SK-N-SH (cell line): ENCODE results near the gene RREB1. TPM values are rescaled to one million over a fixed set of nuclear protein-coding genes. Genes with fewer than 3 reads are reported as not detected.
A peak's percentile ranks its signal among the peaks of the same experiment; 100 is the strongest.

Source experiments
- CTCF ChIA-PET: fragments of 300-600, 350-600 bp; formaldehyde crosslinking; extraction: SDS; loops from one replicate; lab custom pipeline; 2021; lab: Yijun Ruan, JAX
- POLR2A ChIA-PET: fragments of 350-600 bp; sonication (Branson Sonifier 250); formaldehyde crosslinking; extraction: SDS; loops from one replicate; lab custom pipeline; 2020; ENCODE audit warnings: antibody characterized with exemption, inconsistent platforms; lab: Yijun Ruan, JAX
- DNase-seq: peaks from one replicate; pipeline ENCODE4 v3.0.0; 2012
- H2AFZ ChIP-seq: fragments of 200-600 bp; sonication (generic); 2 replicates; pipeline ENCODE4 v1.8.1; 2016; ENCODE audit warnings: antibody characterized with exemption, mild to moderate bottlenecking, low read depth
- H3F3A ChIP-seq: fragments of 200-600 bp; sonication (generic); replicated peaks from 2 replicates; pipeline ENCODE3; 2016; ENCODE audit warnings: antibody characterized with exemption, mild to moderate bottlenecking; ENCODE audit not compliant: insufficient read depth
- H3K27ac ChIP-seq, 2 experiments: fragments of 200-500 bp in 1 of 2; fragments of 200-600 bp in 1 of 2; sonication (Bioruptor generic) in 1 of 2; sonication (generic), shearing (Covaris generic) in 1 of 2; 2 replicates each; pipeline versions ENCODE4 v1.5.1 to v1.6.1; 2014 to 2016; ENCODE audit warnings: low read depth in 2 of 2, inconsistent platforms in 1 of 2, low read length in 1 of 2, mild to moderate bottlenecking in 1 of 2, mixed read lengths in 1 of 2
- H3K27me3 ChIP-seq: fragments of 200-600 bp; sonication (generic), shearing (Covaris generic); 2 replicates; pipeline ENCODE4 v1.6.1; 2016; ENCODE audit warnings: mixed run types; ENCODE audit not compliant: insufficient read depth
- H3K36me3 ChIP-seq, 2 experiments: fragments of 200-500 bp in 1 of 2; fragments of 200-600 bp in 1 of 2; sonication (Bioruptor generic) in 1 of 2; sonication (generic) in 1 of 2; replicated peaks in 1 of 2; 2 replicates each; pipeline versions ENCODE3 to v1.5.1; 2014 to 2016; ENCODE audit warnings: low read length in 1 of 2, mild to moderate bottlenecking in 1 of 2; ENCODE audit not compliant: insufficient read depth in 2 of 2, control insufficient read depth in 1 of 2
- H3K4me1 ChIP-seq, 2 experiments: fragments of 200-500 bp in 1 of 2; fragments of 200-600 bp in 1 of 2; sonication (Bioruptor generic) in 1 of 2; sonication (generic), shearing (Covaris generic) in 1 of 2; 2 replicates each; pipeline versions ENCODE4 v1.5.1 to v1.6.1; 2014 to 2016; ENCODE audit warnings: low read depth in 1 of 2, low read length in 1 of 2, mixed run types in 1 of 2; ENCODE audit not compliant: insufficient read depth in 2 of 2, control insufficient read depth in 1 of 2
- H3K4me2 ChIP-seq: fragments of 200-600 bp; sonication (generic), shearing (Covaris generic); 2 replicates; pipeline ENCODE4 v1.6.1; 2017; ENCODE audit warnings: mixed run types
- H3K4me3 ChIP-seq, 2 experiments: fragments of 200-500 bp in 1 of 2; fragments of 200-600 bp in 1 of 2; sonication (Bioruptor generic) in 1 of 2; sonication (generic), shearing (Covaris generic) in 1 of 2; 2 replicates each; pipeline versions ENCODE4 v1.5.1 to v1.8.1; 2014 to 2016; ENCODE audit warnings: low read depth in 2 of 2, inconsistent platforms in 1 of 2, low read length in 1 of 2, mild to moderate bottlenecking in 1 of 2, mixed read lengths in 1 of 2, moderate library complexity in 1 of 2
- H3K79me2 ChIP-seq: fragments of 200-600 bp; sonication (generic); 2 replicates; pipeline ENCODE4 v1.8.1; 2017; ENCODE audit warnings: mild to moderate bottlenecking; ENCODE audit not compliant: insufficient read depth
- H3K9ac ChIP-seq: fragments of 200-600 bp; sonication (generic); 2 replicates; pipeline ENCODE4 v1.6.1; 2017; ENCODE audit warnings: mixed run types
- H3K9me2 ChIP-seq: fragments of 200-600 bp; sonication (generic); 2 replicates; pipeline ENCODE4 v1.6.1; 2017; ENCODE audit warnings: mixed run types
- H3K9me3 ChIP-seq: fragments of 200-600 bp; sonication (generic); 2 replicates; pipeline ENCODE4 v1.6.1; 2017; ENCODE audit warnings: mixed run types, mild to moderate bottlenecking, moderate library complexity
- H4K20me1 ChIP-seq: fragments of 200-600 bp; sonication (generic); 2 replicates; pipeline ENCODE4 v1.6.1; 2017; ENCODE audit warnings: mild to moderate bottlenecking, mixed run types; ENCODE audit not compliant: insufficient read depth
- CHD2 ChIP-seq: fragments of 150-350 bp; IDR thresholded peaks from 2 replicates; pipeline ENCODE4 v1.6.1; 2018; ENCODE audit warnings: low read length; ENCODE audit not compliant: partially characterized antibody
- FOSL2 ChIP-seq: IDR thresholded peaks from 2 replicates; pipeline ENCODE4 v1.4.0; 2012; ENCODE audit warnings: low read depth, mild to moderate bottlenecking, moderate library complexity, borderline replicate concordance
- FOXJ3 ChIP-seq: sonication (generic); formaldehyde crosslinking; IDR thresholded peaks from 2 replicates; pipeline ENCODE4 v1.5.1; 2020; ENCODE audit warnings: mild to moderate bottlenecking, missing genetic modification reagents
- FOXM1 ChIP-seq: IDR thresholded peaks from 2 replicates; pipeline ENCODE4 v1.4.0; 2012; ENCODE audit warnings: low read depth, mild to moderate bottlenecking
- GABPA ChIP-seq: IDR thresholded peaks from 2 replicates; pipeline ENCODE4 v1.4.0; 2012; ENCODE audit warnings: low read depth, mild to moderate bottlenecking
- GATA2 ChIP-seq: sonication (generic); formaldehyde crosslinking; IDR thresholded peaks from 2 replicates; pipeline ENCODE4 v1.5.0; 2020; ENCODE audit warnings: mild to moderate bottlenecking, missing genetic modification reagents
- JUND ChIP-seq: IDR thresholded peaks from 2 replicates; pipeline ENCODE4 v1.4.0; 2012
- MEF2A ChIP-seq: IDR thresholded peaks from 2 replicates; pipeline ENCODE4 v1.4.0; 2012; ENCODE audit warnings: low read depth, borderline replicate concordance
- MXI1 ChIP-seq: IDR thresholded peaks from 2 replicates; pipeline ENCODE4 v1.6.1; 2012; ENCODE audit warnings: mild to moderate bottlenecking, low read depth, low read length, improper control_type of control experiment
- RFX5 ChIP-seq: IDR thresholded peaks from 2 replicates; pipeline ENCODE4 v1.6.1; 2012; ENCODE audit warnings: mild to moderate bottlenecking, improper control_type of control experiment, low read length
- SMC3 ChIP-seq: IDR thresholded peaks from 2 replicates; pipeline ENCODE4 v1.6.1; 2012; ENCODE audit warnings: low read depth, low read length, improper control_type of control experiment
- TAF1 ChIP-seq: IDR thresholded peaks from 2 replicates; pipeline ENCODE4 v1.6.1; 2012; ENCODE audit warnings: low read depth, mild to moderate bottlenecking, low read length, moderate library complexity, borderline replicate concordance
- TCF12 ChIP-seq: IDR thresholded peaks from 2 replicates; pipeline ENCODE4 v1.4.0; 2012
- TEAD4 ChIP-seq: IDR thresholded peaks from 2 replicates; pipeline ENCODE4 v1.4.0; 2012; ENCODE audit warnings: mild to moderate bottlenecking, borderline replicate concordance; ENCODE audit not compliant: insufficient read depth
- WGBS: methylation state at CpG from one replicate; pipeline ENCODE4 v1.1.6; 2017; ENCODE audit warnings: low lambda C conversion rate; 5-methylcytosine and 5-hydroxymethylcytosine counted together
- polyA plus RNA-seq, 3 experiments: library from polyadenylated mRNA; depleted of rRNA; stranded (reverse); fragments of >200 nt; gene quantifications; 2 replicates each; pipeline ENCODE4 v1.2.3, GENCODE V29; 2012
- TF ChIP-seq, protein P1 (sequence below): IDR thresholded peaks from 2 replicates; pipeline ENCODE4 v1.6.1; 2012; ENCODE audit warnings: mild to moderate bottlenecking, low read depth, low read length, moderate library complexity
- TF ChIP-seq, protein P2 (sequence below): fragments of 200-600 bp; sonication (generic); IDR thresholded peaks from 2 replicates; pipeline ENCODE4 v1.6.1; 2017; ENCODE audit warnings: antibody characterized with exemption, mild to moderate bottlenecking, moderate library complexity
- TF ChIP-seq, protein P3 (sequence below): IDR thresholded peaks from 2 replicates; pipeline ENCODE4; 2012

RREB1 gene
- polyA plus RNA-seq, 1 of the 3 experiments (the other 2 are of a cell fraction), result 2.0 TPM

DNA sequence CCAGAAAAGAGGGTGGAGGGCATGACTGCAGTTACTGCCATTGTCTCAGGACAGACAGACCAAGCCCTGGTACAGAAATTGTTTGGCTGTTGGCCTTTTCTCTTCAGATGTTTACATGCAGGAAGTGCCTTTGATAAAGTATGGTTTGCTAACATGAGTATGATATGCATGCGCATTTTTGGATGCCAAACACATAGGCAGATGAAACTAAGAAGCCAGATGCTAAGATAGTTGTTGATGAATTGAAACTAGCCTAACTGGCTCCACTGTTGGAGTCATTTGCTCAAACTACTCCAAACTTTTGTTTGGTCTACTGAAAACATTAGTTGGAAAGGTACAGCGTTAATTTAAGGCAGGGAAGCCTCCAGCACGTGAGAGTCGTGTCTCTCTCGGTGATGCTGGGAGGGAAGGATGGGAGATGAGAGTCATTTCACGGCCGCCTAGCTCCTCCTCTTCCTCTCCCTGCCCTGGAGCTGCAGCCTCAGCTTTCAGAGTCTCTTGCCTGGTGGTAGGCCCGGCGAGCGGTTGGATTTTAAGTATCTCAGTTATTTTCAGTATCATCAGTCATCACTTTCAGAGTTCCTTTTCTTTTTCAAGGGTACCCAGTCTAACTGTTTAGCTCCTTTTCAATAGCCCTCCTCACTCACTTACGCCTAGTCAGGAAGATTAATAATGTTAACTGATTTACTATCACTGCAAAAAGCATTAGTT, 29.7 kb downstream of the RREB1 start:
- ChIA-PET CTCF (no interaction called here), POLR2A (no interaction called here)
- Histone ChIP-seq H3K4me2 (no peak overlapping the region), H3K9me3 (no peaks in the 10 kb centered on the region), H3F3A (peaks cover 10% of the 10 kb centered on the region), H3K27me3 (no peaks in the 10 kb centered on the region), H3K36me3 (peaks cover 0 to 3% of the 10 kb centered on the region in 2 experiments), H3K4me3 (no peak overlapping the region), H3K9ac (no peak overlapping the region), H3K9me2 (no peaks in the 10 kb centered on the region), H2AFZ (no peak overlapping the region), H3K27ac (0 out of 4 replicates have a peak overlapping the region, but pooled peaks of 1 of the 2 experiments have one; percentile 21), H4K20me1 (no peaks in the 10 kb centered on the region; the same call in 1 of the 2 replicates), H3K79me2 (peaks cover 88% of the 10 kb centered on the region), H3K4me1 (peaks cover 0 to 4% of the 10 kb centered on the region in 2 experiments; a peak in 2 of 4 replicates)
- WGBS, result 69% methylated on average over 11 of the region's 11 CpGs
- TF ChIP-seq FOXM1 (no peak), MEF2A (no peak), MXI1 (no peak), JUND (no peak), FOXJ3 (CRISPR knock-in tag) (no peak), FOSL2 (no peak), GABPA (no peak), RFX5 (no peak), TCF12 (no peak), CHD2 (no peak), SMC3 (no peak), TAF1 (no peak), GATA2 (CRISPR knock-in tag) (no peak), TEAD4 (no peak)
- TF ChIP-seq, protein P1, sequence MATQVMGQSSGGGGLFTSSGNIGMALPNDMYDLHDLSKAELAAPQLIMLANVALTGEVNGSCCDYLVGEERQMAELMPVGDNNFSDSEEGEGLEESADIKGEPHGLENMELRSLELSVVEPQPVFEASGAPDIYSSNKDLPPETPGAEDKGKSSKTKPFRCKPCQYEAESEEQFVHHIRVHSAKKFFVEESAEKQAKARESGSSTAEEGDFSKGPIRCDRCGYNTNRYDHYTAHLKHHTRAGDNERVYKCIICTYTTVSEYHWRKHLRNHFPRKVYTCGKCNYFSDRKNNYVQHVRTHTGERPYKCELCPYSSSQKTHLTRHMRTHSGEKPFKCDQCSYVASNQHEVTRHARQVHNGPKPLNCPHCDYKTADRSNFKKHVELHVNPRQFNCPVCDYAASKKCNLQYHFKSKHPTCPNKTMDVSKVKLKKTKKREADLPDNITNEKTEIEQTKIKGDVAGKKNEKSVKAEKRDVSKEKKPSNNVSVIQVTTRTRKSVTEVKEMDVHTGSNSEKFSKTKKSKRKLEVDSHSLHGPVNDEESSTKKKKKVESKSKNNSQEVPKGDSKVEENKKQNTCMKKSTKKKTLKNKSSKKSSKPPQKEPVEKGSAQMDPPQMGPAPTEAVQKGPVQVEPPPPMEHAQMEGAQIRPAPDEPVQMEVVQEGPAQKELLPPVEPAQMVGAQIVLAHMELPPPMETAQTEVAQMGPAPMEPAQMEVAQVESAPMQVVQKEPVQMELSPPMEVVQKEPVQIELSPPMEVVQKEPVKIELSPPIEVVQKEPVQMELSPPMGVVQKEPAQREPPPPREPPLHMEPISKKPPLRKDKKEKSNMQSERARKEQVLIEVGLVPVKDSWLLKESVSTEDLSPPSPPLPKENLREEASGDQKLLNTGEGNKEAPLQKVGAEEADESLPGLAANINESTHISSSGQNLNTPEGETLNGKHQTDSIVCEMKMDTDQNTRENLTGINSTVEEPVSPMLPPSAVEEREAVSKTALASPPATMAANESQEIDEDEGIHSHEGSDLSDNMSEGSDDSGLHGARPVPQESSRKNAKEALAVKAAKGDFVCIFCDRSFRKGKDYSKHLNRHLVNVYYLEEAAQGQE, result no peak
- TF ChIP-seq, protein P2, sequence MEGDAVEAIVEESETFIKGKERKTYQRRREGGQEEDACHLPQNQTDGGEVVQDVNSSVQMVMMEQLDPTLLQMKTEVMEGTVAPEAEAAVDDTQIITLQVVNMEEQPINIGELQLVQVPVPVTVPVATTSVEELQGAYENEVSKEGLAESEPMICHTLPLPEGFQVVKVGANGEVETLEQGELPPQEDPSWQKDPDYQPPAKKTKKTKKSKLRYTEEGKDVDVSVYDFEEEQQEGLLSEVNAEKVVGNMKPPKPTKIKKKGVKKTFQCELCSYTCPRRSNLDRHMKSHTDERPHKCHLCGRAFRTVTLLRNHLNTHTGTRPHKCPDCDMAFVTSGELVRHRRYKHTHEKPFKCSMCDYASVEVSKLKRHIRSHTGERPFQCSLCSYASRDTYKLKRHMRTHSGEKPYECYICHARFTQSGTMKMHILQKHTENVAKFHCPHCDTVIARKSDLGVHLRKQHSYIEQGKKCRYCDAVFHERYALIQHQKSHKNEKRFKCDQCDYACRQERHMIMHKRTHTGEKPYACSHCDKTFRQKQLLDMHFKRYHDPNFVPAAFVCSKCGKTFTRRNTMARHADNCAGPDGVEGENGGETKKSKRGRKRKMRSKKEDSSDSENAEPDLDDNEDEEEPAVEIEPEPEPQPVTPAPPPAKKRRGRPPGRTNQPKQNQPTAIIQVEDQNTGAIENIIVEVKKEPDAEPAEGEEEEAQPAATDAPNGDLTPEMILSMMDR, result no peak
- TF ChIP-seq, protein P3, sequence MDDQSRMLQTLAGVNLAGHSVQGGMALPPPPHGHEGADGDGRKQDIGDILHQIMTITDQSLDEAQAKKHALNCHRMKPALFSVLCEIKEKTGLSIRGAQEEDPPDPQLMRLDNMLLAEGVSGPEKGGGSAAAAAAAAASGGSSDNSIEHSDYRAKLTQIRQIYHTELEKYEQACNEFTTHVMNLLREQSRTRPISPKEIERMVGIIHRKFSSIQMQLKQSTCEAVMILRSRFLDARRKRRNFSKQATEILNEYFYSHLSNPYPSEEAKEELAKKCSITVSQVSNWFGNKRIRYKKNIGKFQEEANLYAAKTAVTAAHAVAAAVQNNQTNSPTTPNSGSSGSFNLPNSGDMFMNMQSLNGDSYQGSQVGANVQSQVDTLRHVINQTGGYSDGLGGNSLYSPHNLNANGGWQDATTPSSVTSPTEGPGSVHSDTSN, result no peak
- no peak for DNase-seq
